ENCODE measurements around the gene SFTPD. TPM values are rescaled to one million over a fixed set of nuclear protein-coding genes. Genes with fewer than 3 reads are reported as not detected.
A peak's percentile ranks its signal among the peaks of the same experiment; 100 is the strongest.

The SFTPD gene
- total RNA-seq, 1 experiment from 2014 or later = 0.22 TPM

GRCh38 chr10:79979310-79979975 is 30.5 kb upstream of the SFTPD start:
- H3K36me3 ChIP-seq = no peaks in the 10 kb centered on the region
- H3K27me3 ChIP-seq = no peaks in the 10 kb centered on the region
- H3K4me1 ChIP-seq = peaks cover 13% of the 10 kb centered on the region; the same call in 1 of the 2 replicates
- H3K9me3 ChIP-seq (replicated peaks) = peaks cover 5% of the 10 kb centered on the region; the same call in 1 of the 2 replicates
- no peak for DNase-seq
- no peak overlapping the region for H3K4me3 ChIP-seq
- H3K27ac ChIP-seq = no peak overlapping the region

- H3K4me3 ChIP-seq = no peak overlapping the region
- peak in 1 of 2 experiments; percentile 32 for DNase-seq
- no peaks in the 10 kb centered on the region for H3K27me3 ChIP-seq
- H3K4me1 ChIP-seq = peaks cover 13% of the 10 kb centered on the region; the same call in 1 of the 2 replicates
- H3K27ac ChIP-seq = no peak overlapping the region
- peaks cover 5% of the 10 kb centered on the region; the same call in 1 of the 2 replicates for H3K9me3 ChIP-seq (replicated peaks)
- H3K36me3 ChIP-seq = no peaks in the 10 kb centered on the region
Measured at GRCh38 chr10:79976999-79977398, 28.1 kb upstream of the SFTPD start.

DNA sequence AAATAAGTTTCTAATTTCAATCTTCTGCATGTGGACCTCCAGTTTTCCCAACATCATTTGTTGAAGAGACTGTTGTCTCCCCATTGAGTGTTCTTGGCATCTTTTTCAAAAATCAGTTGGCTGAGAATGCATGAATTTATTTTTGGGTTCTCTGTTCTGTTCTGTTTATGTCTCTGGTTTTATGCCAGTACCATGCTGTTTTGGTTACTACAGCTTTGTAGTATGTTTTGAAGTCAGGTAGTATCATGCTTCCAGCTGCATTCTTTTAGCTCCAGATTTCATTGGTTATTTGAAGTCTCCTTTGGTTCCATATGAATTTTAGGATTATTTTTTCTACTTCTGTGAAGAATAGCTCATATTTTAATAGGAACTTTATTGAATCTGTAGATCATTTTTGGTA is 21.2 kb upstream of the SFTPD start:
- H3K4me3 ChIP-seq = no peak overlapping the region
- H3K27me3 ChIP-seq = no peaks in the 10 kb centered on the region
- H3K9me3 ChIP-seq (replicated peaks) = peaks cover 3% of the 10 kb centered on the region; the same call in 1 of the 2 replicates
- DNase-seq = no peak
- H3K27ac ChIP-seq = no peak overlapping the region
- H3K4me1 ChIP-seq = no peaks in the 10 kb centered on the region
- H3K36me3 ChIP-seq = no peaks in the 10 kb centered on the region; the same call in 1 of the 2 replicates

DNA sequence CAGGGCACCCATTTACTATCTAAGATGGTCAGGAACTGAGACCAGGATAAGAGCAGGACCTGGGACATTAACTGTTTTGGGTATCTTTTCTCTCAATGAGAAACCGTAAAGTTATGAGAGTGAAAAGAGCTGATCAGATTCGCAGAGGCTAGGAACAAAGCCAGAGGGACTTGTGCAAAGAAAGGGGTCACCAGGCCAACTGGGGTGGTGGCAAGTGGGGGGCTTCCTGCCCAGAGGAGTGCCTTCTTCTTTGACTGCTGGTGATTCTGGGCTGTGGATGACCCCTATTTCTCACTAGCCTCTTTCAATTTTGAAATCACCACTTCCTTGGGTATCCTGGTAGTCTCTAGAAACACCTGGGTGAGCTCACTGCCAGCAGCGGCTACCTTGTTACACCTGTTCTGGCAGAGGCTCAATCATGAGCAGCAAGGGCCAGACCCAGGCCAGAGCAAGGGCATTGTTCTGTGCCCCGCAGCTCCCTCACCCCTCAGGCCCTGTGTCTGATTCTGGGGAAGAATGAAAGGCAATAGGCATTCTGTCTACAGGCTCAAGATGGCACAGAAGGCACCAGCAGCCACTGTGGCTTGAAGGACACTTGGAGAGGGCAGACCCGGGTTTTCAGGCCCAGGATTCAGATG is 999 bp downstream of the SFTPD start:
- no peak for DNase-seq
- no peaks in the 10 kb centered on the region for H3K4me1 ChIP-seq
- no peak overlapping the region for H3K27ac ChIP-seq
- no peaks in the 10 kb centered on the region for H3K27me3 ChIP-seq
- no peak overlapping the region for H3K4me3 ChIP-seq
- no peaks in the 10 kb centered on the region for H3K36me3 ChIP-seq
- no peaks in the 10 kb centered on the region for H3K9me3 ChIP-seq (replicated peaks)

- no peaks in the 10 kb centered on the region for H3K9me3 ChIP-seq (replicated peaks)
- H3K27me3 ChIP-seq = no peaks in the 10 kb centered on the region
- H3K27ac ChIP-seq = no peak overlapping the region
- peak in 1 of 2 experiments; percentile 31 for DNase-seq
- no peak overlapping the region for H3K4me3 ChIP-seq
- H3K36me3 ChIP-seq = no peaks in the 10 kb centered on the region
- H3K4me1 ChIP-seq = no peaks in the 10 kb centered on the region
Measured at GRCh38 chr10:79947083-79947415, 1.9 kb downstream of the SFTPD start.

- Histone ChIP-seq H3K27me3 (no peaks in the 10 kb centered on the region), H3K36me3 (no peaks in the 10 kb centered on the region), H3K4me1 (no peaks in the 10 kb centered on the region), H3K27ac (no peak overlapping the region), H3K4me3 (no peak overlapping the region), H3K9me3 (replicated peaks) (no peaks in the 10 kb centered on the region)
- DNase-seq = no peak
Measured at GRCh38 chr10:79946271-79947082, 2.4 kb downstream of the SFTPD start.

- H3K4me3 ChIP-seq = no peak overlapping the region
- H3K9me3 ChIP-seq (replicated peaks) = no peaks in the 10 kb centered on the region
- no peak for DNase-seq
- no peak overlapping the region for H3K27ac ChIP-seq
- no peaks in the 10 kb centered on the region for H3K36me3 ChIP-seq
- H3K4me1 ChIP-seq = no peaks in the 10 kb centered on the region
- no peaks in the 10 kb centered on the region for H3K27me3 ChIP-seq
Measured at GRCh38 chr10:79944428-79945395, 4.2 kb downstream of the SFTPD start.

GRCh38 chr10:79943871-79944270 is 5.0 kb downstream of the SFTPD start:
- Histone ChIP-seq H3K9me3 (replicated peaks) (no peaks in the 10 kb centered on the region), H3K27ac (no peak overlapping the region), H3K27me3 (no peaks in the 10 kb centered on the region), H3K4me3 (no peak overlapping the region), H3K4me1 (peaks cover under 1% of the 10 kb centered on the region), H3K36me3 (no peaks in the 10 kb centered on the region)
- DNase-seq = no peak

DNA sequence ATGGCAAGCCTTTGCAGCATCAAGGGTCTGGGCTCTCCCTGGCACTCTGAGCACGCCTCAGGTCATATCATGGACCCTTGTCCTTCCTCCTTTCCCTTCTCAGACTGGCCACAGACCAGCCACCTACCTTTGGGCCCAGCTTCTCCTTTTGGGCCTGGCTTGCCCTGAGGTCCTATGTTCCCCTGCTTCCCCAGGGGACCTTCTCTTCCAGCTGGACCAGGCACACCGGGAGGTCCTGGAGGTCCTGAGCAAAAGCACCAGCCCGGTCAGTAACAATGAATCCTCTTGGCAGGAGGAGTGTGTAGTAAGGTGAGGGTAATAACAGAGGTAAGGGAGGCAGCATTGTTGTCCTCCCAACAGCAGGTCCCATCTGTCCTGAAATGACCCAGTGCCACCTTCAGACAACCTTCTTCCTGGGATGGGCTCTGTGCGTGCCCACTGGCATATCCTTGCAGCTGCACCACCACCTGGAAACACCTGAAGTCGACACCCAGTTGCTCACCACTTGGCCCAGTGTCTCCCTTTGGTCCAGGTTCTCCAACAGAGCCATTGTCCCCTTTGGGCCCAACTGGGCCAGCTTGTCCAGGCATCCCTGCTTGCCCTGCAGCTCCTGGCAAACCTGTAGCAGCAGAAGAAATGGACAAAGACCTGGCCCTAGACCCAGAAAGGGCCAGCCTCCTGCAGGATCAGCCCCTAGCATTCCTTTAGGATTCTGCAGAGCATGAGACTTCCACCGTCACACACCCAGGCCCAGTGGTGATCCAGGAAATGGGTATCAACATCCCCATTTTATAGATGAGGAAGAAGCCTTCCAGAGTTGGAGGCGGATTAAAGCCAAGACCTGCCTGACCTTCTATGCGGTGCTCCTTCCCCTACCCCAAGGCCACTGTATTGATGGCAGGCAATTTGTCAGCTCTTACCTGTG is 6.4 kb downstream of the SFTPD start:
- no peak for DNase-seq
- no peak overlapping the region for H3K27ac ChIP-seq
- H3K9me3 ChIP-seq (replicated peaks) = no peaks in the 10 kb centered on the region
- H3K4me1 ChIP-seq = peaks cover 14% of the 10 kb centered on the region
- no peaks in the 10 kb centered on the region for H3K27me3 ChIP-seq
- no peaks in the 10 kb centered on the region for H3K36me3 ChIP-seq
- no peak overlapping the region for H3K4me3 ChIP-seq

- Histone ChIP-seq H3K4me3 (no peak overlapping the region), H3K9me3 (replicated peaks) (no peaks in the 10 kb centered on the region), H3K27ac (no peak overlapping the region), H3K27me3 (no peaks in the 10 kb centered on the region), H3K36me3 (no peaks in the 10 kb centered on the region), H3K4me1 (peaks cover 22% of the 10 kb centered on the region)
- no peak for DNase-seq
Measured at GRCh38 chr10:79941585-79942210, 7.2 kb downstream of the SFTPD start.

DNA sequence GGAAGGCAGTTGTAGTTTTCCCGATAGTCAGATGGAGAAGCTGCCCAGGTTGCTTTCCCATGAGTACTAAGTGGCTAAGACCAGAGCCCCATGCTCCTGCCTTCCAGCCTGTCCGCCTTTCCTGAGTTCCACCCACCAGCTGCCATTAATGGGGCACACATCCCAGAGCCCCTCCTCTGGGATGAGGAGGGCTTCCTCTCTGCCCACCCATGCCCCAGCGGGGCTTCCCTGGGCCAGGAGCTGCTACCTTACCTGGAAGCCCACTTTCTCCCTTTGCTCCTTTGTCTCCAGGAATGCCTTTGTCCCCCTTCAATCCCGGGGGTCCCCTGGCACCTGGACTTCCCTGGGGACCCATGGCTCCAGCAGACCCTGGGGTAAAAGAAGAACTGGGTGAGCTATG is 7.8 kb downstream of the SFTPD start:
- Histone ChIP-seq H3K27ac (no peak overlapping the region), H3K9me3 (replicated peaks) (no peaks in the 10 kb centered on the region), H3K36me3 (no peaks in the 10 kb centered on the region), H3K27me3 (no peaks in the 10 kb centered on the region), H3K4me1 (peaks cover 27% of the 10 kb centered on the region), H3K4me3 (no peak overlapping the region)
- no peak for DNase-seq

DNA sequence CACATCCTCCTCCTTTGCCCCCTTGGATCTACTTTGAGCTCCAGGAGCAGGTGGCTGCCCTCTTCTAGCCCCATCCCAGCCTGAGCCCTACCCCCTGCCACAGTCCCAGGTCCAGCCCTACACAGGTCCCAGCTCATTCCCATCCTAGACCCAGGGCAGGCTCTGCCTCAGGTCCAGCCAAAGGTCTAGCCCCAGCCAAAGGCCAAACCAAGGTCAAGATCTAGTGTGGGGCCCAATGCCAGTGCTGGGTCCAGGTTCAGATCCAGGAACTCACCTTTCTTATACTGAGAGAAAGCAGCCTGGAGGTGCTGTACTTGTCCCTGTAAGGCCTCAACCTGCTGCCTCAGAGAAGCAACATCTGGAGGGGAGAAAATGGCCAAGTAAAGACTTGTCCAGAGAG is 8.5 kb downstream of the SFTPD start:
- H3K27me3 ChIP-seq = no peaks in the 10 kb centered on the region
- H3K27ac ChIP-seq = no peak overlapping the region
- no peaks in the 10 kb centered on the region for H3K36me3 ChIP-seq
- peaks cover 27% of the 10 kb centered on the region for H3K4me1 ChIP-seq
- H3K9me3 ChIP-seq (replicated peaks) = no peaks in the 10 kb centered on the region
- no peak overlapping the region for H3K4me3 ChIP-seq
- DNase-seq = no peak

GRCh38 chr10:79939969-79940368 is 8.9 kb downstream of the SFTPD start:
- no peak for DNase-seq
- Histone ChIP-seq H3K27me3 (no peaks in the 10 kb centered on the region), H3K9me3 (replicated peaks) (no peaks in the 10 kb centered on the region), H3K27ac (no peak overlapping the region), H3K36me3 (no peaks in the 10 kb centered on the region), H3K4me3 (no peak overlapping the region), H3K4me1 (peaks cover 27% of the 10 kb centered on the region)

Data from SJCRH30 (cell line).